IPS-18a (cell line): ENCODE data around the gene MIB1.
"Not testable (repeated sequence)": the region's sequence is repeated elsewhere in the genome, so short reads cannot be mapped to it uniquely, and the experiment has no call there.

Experiments
- H3K27ac ChIP-seq: one replicate; pipeline ENCODE4 v1.5.1; 2013; ENCODE audit warnings: low read length
- H3K27me3 ChIP-seq: one replicate; pipeline ENCODE4 v1.6.1; 2013; ENCODE audit warnings: mild to moderate bottlenecking, low read length; ENCODE audit not compliant: control insufficient read depth, insufficient read depth
- H3K36me3 ChIP-seq: one replicate; pipeline ENCODE4 v1.6.1; 2013; ENCODE audit warnings: low read depth, low read length; ENCODE audit not compliant: control insufficient read depth
- H3K4me1 ChIP-seq: one replicate; pipeline ENCODE4 v1.6.1; 2013; ENCODE audit warnings: low read depth, low read length; ENCODE audit not compliant: control insufficient read depth
- H3K4me3 ChIP-seq: one replicate; pipeline ENCODE4 v1.5.1; 2013; ENCODE audit warnings: low read length
- H3K9ac ChIP-seq: one replicate; pipeline ENCODE4 v1.6.1; 2013; ENCODE audit warnings: mild to moderate bottlenecking, low read length, moderate library complexity
- H3K9me3 ChIP-seq: one replicate; pipeline ENCODE4 v1.6.1; 2013; ENCODE audit warnings: low read depth, low read length; ENCODE audit not compliant: control insufficient read depth

The MIB1 gene

DNA sequence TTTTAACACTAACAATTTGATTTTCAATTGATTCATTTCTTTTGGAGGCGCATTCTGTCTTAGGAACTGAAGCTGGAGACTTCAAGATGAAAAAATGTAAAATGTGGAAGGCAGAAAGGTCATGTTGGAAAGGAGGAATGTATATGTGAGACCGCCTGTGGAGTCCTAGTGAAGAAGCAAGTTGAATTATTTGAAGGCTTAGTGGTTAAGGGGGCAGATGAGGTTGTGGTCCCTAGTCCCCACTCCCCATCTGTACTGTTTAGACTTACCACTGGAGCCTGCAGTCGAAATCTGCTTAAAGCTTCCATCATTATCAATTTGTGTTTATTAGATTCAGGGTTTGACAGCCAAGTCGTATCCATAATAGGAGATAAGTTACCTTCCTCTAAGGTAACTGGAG is 15.4 kb upstream of the MIB1 start:
- no peaks in the 10 kb centered on the region for H3K9me3 ChIP-seq
- no peaks in the 10 kb centered on the region for H3K36me3 ChIP-seq
- H3K27me3 ChIP-seq, result no peaks in the 10 kb centered on the region
- H3K4me1 ChIP-seq, result no peaks in the 10 kb centered on the region
- no peak overlapping the region for H3K4me3 ChIP-seq
- no peak overlapping the region for H3K9ac ChIP-seq
- no peak overlapping the region for H3K27ac ChIP-seq

- Histone ChIP-seq H3K27ac (no peak overlapping the region), H3K9ac (no peak overlapping the region), H3K4me1 (no peaks in the 10 kb centered on the region), H3K4me3 (no peak overlapping the region), H3K27me3 (no peaks in the 10 kb centered on the region), H3K36me3 (no peaks in the 10 kb centered on the region), H3K9me3 (no peaks in the 10 kb centered on the region)
Measured at GRCh38 chr18:21727702-21728101, 12.9 kb upstream of the MIB1 start.

- Histone ChIP-seq H3K36me3 (no peaks in the 10 kb centered on the region), H3K27me3 (no peaks in the 10 kb centered on the region), H3K4me3 (no peak overlapping the region), H3K9me3 (no peaks in the 10 kb centered on the region), H3K9ac (no peak overlapping the region), H3K27ac (no peak overlapping the region), H3K4me1 (peaks cover 12% of the 10 kb centered on the region)
Measured at GRCh38 chr18:21733011-21733410, 7.6 kb upstream of the MIB1 start.

DNA sequence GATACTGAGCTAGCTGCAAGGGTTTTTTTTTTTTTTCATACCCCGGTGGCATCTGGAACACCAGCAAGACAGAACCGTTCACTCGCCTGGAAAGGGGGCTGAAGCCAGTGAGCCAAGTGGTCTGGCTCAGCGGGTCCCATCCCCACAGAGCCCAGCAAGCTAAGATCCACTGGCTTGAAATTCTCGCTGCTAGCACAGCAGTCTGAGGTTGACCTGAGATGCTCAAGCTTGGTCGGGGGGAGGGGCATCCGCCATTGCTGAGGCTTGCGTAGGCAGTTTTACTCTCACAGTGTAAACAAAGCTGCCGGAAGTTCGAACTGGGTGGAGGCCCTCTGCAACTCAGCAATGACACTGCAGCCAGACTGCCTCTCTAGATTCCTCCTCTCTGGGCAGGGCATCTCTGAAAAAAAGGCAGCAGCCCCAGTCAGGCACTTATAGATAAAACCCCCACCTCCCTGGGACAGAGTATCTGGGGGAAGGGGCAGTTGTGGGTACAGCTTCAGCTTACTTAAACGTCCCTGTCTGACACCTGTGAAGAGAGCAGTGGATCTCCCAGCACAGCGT is 5.1 kb upstream of the MIB1 start:
- H3K9ac ChIP-seq, result peak overlapping the region; percentile 28
- peak overlapping the region; percentile 6 for H3K4me3 ChIP-seq
- no peaks in the 10 kb centered on the region for H3K27me3 ChIP-seq
- H3K36me3 ChIP-seq, result no peaks in the 10 kb centered on the region
- H3K27ac ChIP-seq, result peak overlapping the region; percentile 68
- H3K9me3 ChIP-seq, result no peaks in the 10 kb centered on the region
- peaks cover 20% of the 10 kb centered on the region for H3K4me1 ChIP-seq

DNA sequence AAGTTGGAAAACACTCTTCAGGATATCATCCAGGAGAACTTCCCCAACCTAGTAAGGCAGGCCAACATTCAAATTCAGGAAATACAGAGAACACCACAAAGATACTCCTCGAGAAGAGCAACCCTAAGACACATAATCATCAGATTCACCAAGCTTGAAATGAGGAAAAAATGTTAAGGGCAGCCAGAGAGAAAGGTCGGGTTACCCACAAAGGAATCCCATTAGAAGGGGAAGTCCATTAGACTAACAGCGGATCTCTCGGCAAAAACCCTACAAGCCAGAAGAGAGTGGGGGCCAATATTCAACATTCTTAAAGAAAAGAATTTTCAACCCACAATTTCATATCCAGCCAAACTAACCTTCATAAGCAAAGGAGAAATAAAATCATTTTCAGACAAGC is 3.7 kb upstream of the MIB1 start:
- not testable (repeated sequence) for H3K9me3 ChIP-seq, H3K36me3 ChIP-seq, H3K27ac ChIP-seq, H3K4me3 ChIP-seq, H3K27me3 ChIP-seq, H3K9ac ChIP-seq
- H3K4me1 ChIP-seq, result peaks cover 20% of the 10 kb centered on the region

- Histone ChIP-seq H3K9ac (no peak overlapping the region), H3K4me3 (peak overlapping the region; percentile 88), H3K36me3 (no peaks in the 10 kb centered on the region), H3K27me3 (no peaks in the 10 kb centered on the region), H3K9me3 (no peaks in the 10 kb centered on the region), H3K4me1 (peaks cover 34% of the 10 kb centered on the region), H3K27ac (no peak overlapping the region)
Measured at GRCh38 chr18:21739604-21740537, 721 bp upstream of the MIB1 start.

DNA sequence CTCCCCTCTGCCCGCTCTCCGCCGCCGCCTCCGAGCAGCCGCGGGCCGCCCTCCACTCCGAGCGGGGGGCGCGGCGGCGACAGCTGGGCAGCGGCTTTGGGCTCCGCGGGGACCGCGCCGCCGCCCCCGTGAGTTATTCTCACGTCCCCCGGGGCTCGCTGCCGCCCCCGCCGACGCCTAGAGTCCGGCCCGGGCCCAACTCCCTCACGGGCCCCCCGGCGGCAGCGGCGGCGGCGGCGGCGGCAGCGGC is 645 bp downstream of the MIB1 start:
- H3K27me3 ChIP-seq, result no peaks in the 10 kb centered on the region
- peak overlapping the region; percentile 88 for H3K4me3 ChIP-seq
- no peaks in the 10 kb centered on the region for H3K36me3 ChIP-seq
- H3K4me1 ChIP-seq, result peaks cover 23% of the 10 kb centered on the region
- peak overlapping the region; percentile 83 for H3K9ac ChIP-seq
- no peaks in the 10 kb centered on the region for H3K9me3 ChIP-seq
- H3K27ac ChIP-seq, result no peak overlapping the region

GRCh38 chr18:21741562-21742314 is 1.1 kb downstream of the MIB1 start:
- Histone ChIP-seq H3K36me3 (no peaks in the 10 kb centered on the region), H3K27ac (no peak overlapping the region), H3K9me3 (no peaks in the 10 kb centered on the region), H3K9ac (peak overlapping the region; percentile 83), H3K4me3 (peak overlapping the region; percentile 88), H3K4me1 (peaks cover 28% of the 10 kb centered on the region), H3K27me3 (no peaks in the 10 kb centered on the region)

GRCh38 chr18:21742315-21742687 is 1.7 kb downstream of the MIB1 start:
- H3K9me3 ChIP-seq, result no peaks in the 10 kb centered on the region
- H3K4me3 ChIP-seq, result peak overlapping the region; percentile 88
- H3K9ac ChIP-seq, result peak overlapping the region; percentile 83
- no peaks in the 10 kb centered on the region for H3K36me3 ChIP-seq
- H3K27me3 ChIP-seq, result no peaks in the 10 kb centered on the region
- H3K27ac ChIP-seq, result no peak overlapping the region
- peaks cover 34% of the 10 kb centered on the region for H3K4me1 ChIP-seq

GRCh38 chr18:21743166-21743832 is 2.7 kb downstream of the MIB1 start:
- H3K4me1 ChIP-seq, result peaks cover 42% of the 10 kb centered on the region
- peak overlapping the region; percentile 88 for H3K4me3 ChIP-seq
- no peaks in the 10 kb centered on the region for H3K27me3 ChIP-seq
- H3K9me3 ChIP-seq, result no peaks in the 10 kb centered on the region
- no peaks in the 10 kb centered on the region for H3K36me3 ChIP-seq
- H3K9ac ChIP-seq, result no peak overlapping the region
- no peak overlapping the region for H3K27ac ChIP-seq

DNA sequence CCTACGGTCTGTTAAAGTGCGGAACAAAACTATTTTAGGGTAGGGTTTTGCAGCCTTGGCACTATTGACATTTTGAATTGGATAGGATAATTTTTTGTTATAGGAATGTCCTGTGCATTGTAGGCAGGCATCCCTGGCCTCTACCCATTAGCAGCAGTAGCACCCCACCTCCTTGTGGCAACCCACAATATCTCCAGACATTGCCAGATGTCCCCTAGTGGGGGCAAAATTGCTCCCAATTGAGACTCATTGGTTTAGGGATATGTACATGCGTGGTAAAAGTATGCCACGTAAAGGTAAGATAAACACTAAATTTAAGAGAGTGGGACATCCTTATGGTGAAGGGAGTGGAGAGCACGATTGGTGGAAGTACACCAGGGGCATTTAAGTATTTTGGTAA is 4.6 kb downstream of the MIB1 start:
- H3K27me3 ChIP-seq, result no peaks in the 10 kb centered on the region
- no peak overlapping the region for H3K27ac ChIP-seq
- H3K9me3 ChIP-seq, result no peaks in the 10 kb centered on the region
- no peak overlapping the region for H3K9ac ChIP-seq
- H3K36me3 ChIP-seq, result no peaks in the 10 kb centered on the region
- H3K4me1 ChIP-seq, result peaks cover 36% of the 10 kb centered on the region
- H3K4me3 ChIP-seq, result no peak overlapping the region
